Measurements from ENCODE around the gene RAB11A. TPM values are rescaled to one million over a fixed set of nuclear protein-coding genes. Genes with fewer than 3 reads are reported as not detected.

RAB11A gene
- total and polyA plus RNA-seq, 7 donors, result 89.5 to 152 (median 115) TPM

DNA sequence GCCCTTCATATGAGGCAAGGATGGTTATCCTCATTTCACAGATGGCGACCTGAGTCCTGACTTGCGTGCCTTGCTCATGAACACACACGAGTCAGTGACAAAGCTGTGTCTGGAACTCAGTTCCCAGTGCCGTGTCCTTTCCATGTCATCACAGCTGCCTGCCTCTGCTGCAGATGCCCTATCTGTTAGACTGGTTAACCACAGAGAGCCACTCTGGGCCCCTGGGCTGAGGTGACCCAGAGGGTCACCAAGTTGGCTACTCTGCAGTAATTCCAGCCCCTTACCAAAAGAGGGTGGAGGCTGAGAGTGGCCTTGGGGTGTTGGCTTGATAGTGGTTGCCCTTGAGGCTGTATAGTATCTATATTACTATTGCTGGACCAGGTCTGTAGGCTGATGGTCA, 41.0 kb downstream of the RAB11A start:
- 89 to 96% (median 95%) methylated on average over 4 of the region's 4 CpGs for WGBS, 3 donors
- Histone ChIP-seq H3K27me3 (ENCODE audit: insufficient read depth in 3 of 3, low read length in 2 of 3) (no peaks in the 10 kb centered on the region), H3K4me1 (no peaks in the 10 kb centered on the region), H3K27ac (no peak overlapping the region), H3K4me3 (no peak overlapping the region), H3K36me3 (ENCODE audit: insufficient read depth in 1 of 2, low read depth in 1 of 2) (peaks cover 0 to 45% of the 10 kb centered on the region in 2 donors), H3K9me3 (no peaks in the 10 kb centered on the region)
- TF ChIP-seq, protein P1, sequence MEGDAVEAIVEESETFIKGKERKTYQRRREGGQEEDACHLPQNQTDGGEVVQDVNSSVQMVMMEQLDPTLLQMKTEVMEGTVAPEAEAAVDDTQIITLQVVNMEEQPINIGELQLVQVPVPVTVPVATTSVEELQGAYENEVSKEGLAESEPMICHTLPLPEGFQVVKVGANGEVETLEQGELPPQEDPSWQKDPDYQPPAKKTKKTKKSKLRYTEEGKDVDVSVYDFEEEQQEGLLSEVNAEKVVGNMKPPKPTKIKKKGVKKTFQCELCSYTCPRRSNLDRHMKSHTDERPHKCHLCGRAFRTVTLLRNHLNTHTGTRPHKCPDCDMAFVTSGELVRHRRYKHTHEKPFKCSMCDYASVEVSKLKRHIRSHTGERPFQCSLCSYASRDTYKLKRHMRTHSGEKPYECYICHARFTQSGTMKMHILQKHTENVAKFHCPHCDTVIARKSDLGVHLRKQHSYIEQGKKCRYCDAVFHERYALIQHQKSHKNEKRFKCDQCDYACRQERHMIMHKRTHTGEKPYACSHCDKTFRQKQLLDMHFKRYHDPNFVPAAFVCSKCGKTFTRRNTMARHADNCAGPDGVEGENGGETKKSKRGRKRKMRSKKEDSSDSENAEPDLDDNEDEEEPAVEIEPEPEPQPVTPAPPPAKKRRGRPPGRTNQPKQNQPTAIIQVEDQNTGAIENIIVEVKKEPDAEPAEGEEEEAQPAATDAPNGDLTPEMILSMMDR (IDR thresholded peaks at IDR 0.05), result no peak
- DNase-seq (no peak), ATAC-seq (no peak)
- intact Hi-C loops (cut with DNase I), result loop anchor here (10.0 kb wide), 2 partner anchors 364 to 374 kb away; no protein-coding TSS in a partner anchor

GRCh38 chr15:65912235-65912634, 42.9 kb downstream of the RAB11A start:
- no peak for ATAC-seq
- Histone ChIP-seq H3K27ac (no peak overlapping the region), H3K4me1 (no peaks in the 10 kb centered on the region), H3K4me3 (no peak overlapping the region), H3K36me3 (ENCODE audit: insufficient read depth in 1 of 2, low read depth in 1 of 2) (peaks cover 0 to 31% of the 10 kb centered on the region in 2 donors), H3K9me3 (no peaks in the 10 kb centered on the region), H3K27me3 (ENCODE audit: insufficient read depth in 3 of 3, low read length in 2 of 3) (no peaks in the 10 kb centered on the region)
- intact Hi-C loops (cut with DNase I), result loop anchor here (10.0 kb wide), 2 partner anchors 363 to 373 kb away; no protein-coding TSS in a partner anchor
- DNase-seq, result no peak
- TF ChIP-seq, protein P1 (IDR thresholded peaks at IDR 0.05), result no peak
- WGBS, 3 donors, result 97 to 100% (median 99%) methylated on average over 2 of the region's 2 CpGs

GRCh38 chr15:65913631-65914199, 44.4 kb downstream of the RAB11A start:
- H3K27ac ChIP-seq, result no peak overlapping the region
- H3K4me3 ChIP-seq, result no peak overlapping the region
- WGBS, 3 donors, result 88 to 93% (median 91%) methylated on average over 10 to 13 of the region's 13 CpGs
- DNase-seq, result no peak
- H3K27me3 ChIP-seq (ENCODE audit: insufficient read depth in 3 of 3, low read length in 2 of 3), result no peaks in the 10 kb centered on the region
- no peaks in the 10 kb centered on the region for H3K9me3 ChIP-seq
- peaks cover 0 to 20% of the 10 kb centered on the region in 2 donors for H3K36me3 ChIP-seq (ENCODE audit: insufficient read depth in 1 of 2, low read depth in 1 of 2)
- intact Hi-C loops (cut with DNase I), result loop anchor here (10.0 kb wide), 2 partner anchors 361 to 371 kb away; no protein-coding TSS in a partner anchor
- H3K4me1 ChIP-seq, result no peaks in the 10 kb centered on the region
- no peak for ATAC-seq
- TF ChIP-seq, protein P1 (IDR thresholded peaks at IDR 0.05), result no peak

DNA sequence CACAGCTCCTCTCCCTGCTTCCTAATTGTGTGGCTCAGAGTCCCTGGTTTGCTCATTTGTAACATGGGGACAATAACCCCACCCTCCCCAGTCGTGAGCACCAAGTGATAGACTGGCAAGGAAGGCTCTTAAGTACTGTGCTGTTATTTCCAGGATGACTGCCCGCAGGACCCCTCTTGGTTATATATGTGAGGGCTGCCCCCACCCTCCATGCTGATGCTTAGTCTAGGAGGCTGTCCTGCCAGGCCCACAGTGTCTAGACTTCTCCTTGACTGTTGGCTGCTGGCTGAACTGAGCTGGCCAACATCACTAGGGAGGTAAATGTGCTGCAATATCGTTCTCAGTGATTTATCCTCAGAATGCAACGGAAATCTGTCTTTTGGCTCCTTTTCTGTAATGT, 45.1 kb downstream of the RAB11A start:
- no peak for ATAC-seq
- WGBS, 3 donors, result 50 to 80% (median 64%) methylated on average over 4 of the region's 4 CpGs
- Histone ChIP-seq H3K27ac (no peak overlapping the region), H3K9me3 (no peaks in the 10 kb centered on the region), H3K36me3 (ENCODE audit: insufficient read depth in 1 of 2, low read depth in 1 of 2) (peaks cover 0 to 16% of the 10 kb centered on the region in 2 donors), H3K4me3 (no peak overlapping the region), H3K27me3 (ENCODE audit: insufficient read depth in 3 of 3, low read length in 2 of 3) (no peaks in the 10 kb centered on the region), H3K4me1 (no peaks in the 10 kb centered on the region)
- no peak for DNase-seq
- TF ChIP-seq, protein P1 (IDR thresholded peaks at IDR 0.05), result no peak
- intact Hi-C loops (cut with DNase I), result loop anchor here (10.0 kb wide), 2 partner anchors 360 to 370 kb away; no protein-coding TSS in a partner anchor
